Measurements from ENCODE around the gene KDELR3.

KDELR3 gene

GRCh38 chr22:38467904-38468442 lies at the start of gene KDELR3:
Gene KDELR3 (plus strand): TSS chr22:38468096. CDS start chr22:38468234, 138 bp downstream.
- no peak for DNase-seq (ENCODE audit: low read depth)
- peak within 1 kb of the TSS; percentile 58 for H3K4me3 ChIP-seq (ENCODE audit: low read length)
- no peak for TF ChIP-seq CTCF (conservative IDR thresholded peaks at IDR 0.05; ENCODE audit: low read depth, low read length)

- H3K4me3 ChIP-seq (ENCODE audit: low read length) = no peak overlapping the region
- DNase-seq (ENCODE audit: low read depth) = no peak
- no peak for TF ChIP-seq CTCF (conservative IDR thresholded peaks at IDR 0.05; ENCODE audit: low read depth, low read length)
Measured at GRCh38 chr22:38418589-38418988, 49.3 kb upstream of the KDELR3 start.

- no peak overlapping the region for H3K4me3 ChIP-seq (ENCODE audit: low read length)
- DNase-seq (ENCODE audit: low read depth) = no peak
- no peak for TF ChIP-seq CTCF (conservative IDR thresholded peaks at IDR 0.05; ENCODE audit: low read depth, low read length)
Measured at GRCh38 chr22:38419121-38419857, 48.6 kb upstream of the KDELR3 start.

GRCh38 chr22:38419858-38420160 lies 48.1 kb upstream of the KDELR3 start:
- H3K4me3 ChIP-seq (ENCODE audit: low read length) = no peak overlapping the region
- DNase-seq (ENCODE audit: low read depth) = no peak
- no peak for TF ChIP-seq CTCF (conservative IDR thresholded peaks at IDR 0.05; ENCODE audit: low read depth, low read length)

GRCh38 chr22:38420734-38421133 lies 47.2 kb upstream of the KDELR3 start:
- no peak overlapping the region for H3K4me3 ChIP-seq (ENCODE audit: low read length)
- TF ChIP-seq CTCF (conservative IDR thresholded peaks at IDR 0.05; ENCODE audit: low read depth, low read length) = no peak
- no peak for DNase-seq (ENCODE audit: low read depth)

GRCh38 chr22:38422611-38423511 lies 45.0 kb upstream of the KDELR3 start:
- DNase-seq (ENCODE audit: low read depth) = no peak
- TF ChIP-seq CTCF (conservative IDR thresholded peaks at IDR 0.05; ENCODE audit: low read depth, low read length) = no peak
- no peak overlapping the region for H3K4me3 ChIP-seq (ENCODE audit: low read length)
